Activated CD4-positive, alpha-beta T cell treated with anti-CD3 and anti-CD28 coated beads, Interleukin-2, amount 50 U/mL, for 4 hours (primary cell): ENCODE results near the gene RNF149.
"Not testable (repeated sequence)": the region's sequence is repeated elsewhere in the genome, so short reads cannot be mapped to it uniquely, and the experiment has no call there.

ENCODE experiments used
- DNase-seq, 2 experiments: peaks; one replicate each; pipeline ENCODE4 v3.0.0-alpha.2; 2020

RNF149 gene

GRCh38 chr2:101330253-101330933 lies 21.9 kb upstream of the RNF149 start:
- peak; percentile 31 to 37 for DNase-seq

- DNase-seq: no peak
Measured at GRCh38 chr2:101329026-101329425, 20.5 kb upstream of the RNF149 start.

GRCh38 chr2:101328474-101329007 lies 20.0 kb upstream of the RNF149 start:
- no peak for DNase-seq

GRCh38 chr2:101327863-101328394 lies 19.4 kb upstream of the RNF149 start:
- DNase-seq: no peak

- no peak for DNase-seq
Measured at GRCh38 chr2:101325425-101325824, 16.9 kb upstream of the RNF149 start.

GRCh38 chr2:101316568-101316967 lies 8.1 kb upstream of the RNF149 start:
- not testable (repeated sequence) for DNase-seq

GRCh38 chr2:101311696-101312017 lies 3.2 kb upstream of the RNF149 start:
- DNase-seq: no peak

GRCh38 chr2:101310834-101311695 lies 2.6 kb upstream of the RNF149 start:
- DNase-seq: no peak

GRCh38 chr2:101310090-101310833 lies 1.8 kb upstream of the RNF149 start:
- no peak for DNase-seq

- peak in 1 of 2 experiments; percentile 35 for DNase-seq
Measured at GRCh38 chr2:101307950-101308431, 510 bp downstream of the RNF149 start.

- no peak for DNase-seq
Measured at GRCh38 chr2:101307503-101307902, 998 bp downstream of the RNF149 start.

GRCh38 chr2:101306410-101306809 lies 2.1 kb downstream of the RNF149 start:
- DNase-seq: no peak

- no peak for DNase-seq
Measured at GRCh38 chr2:101305492-101306078, 2.9 kb downstream of the RNF149 start.

- DNase-seq: no peak
Measured at GRCh38 chr2:101305035-101305434, 3.5 kb downstream of the RNF149 start.

GRCh38 chr2:101303688-101304087 lies 4.8 kb downstream of the RNF149 start:
- DNase-seq: no peak

- DNase-seq: no peak
Measured at GRCh38 chr2:101302016-101302415, 6.5 kb downstream of the RNF149 start.

GRCh38 chr2:101300836-101301235 lies 7.7 kb downstream of the RNF149 start:
- DNase-seq: no peak

GRCh38 chr2:101300164-101300563 lies 8.3 kb downstream of the RNF149 start:
- peak in 1 of 2 experiments; percentile 8 for DNase-seq

- DNase-seq: no peak
Measured at GRCh38 chr2:101299604-101300003, 8.9 kb downstream of the RNF149 start.

- no peak for DNase-seq
Measured at GRCh38 chr2:101297383-101297782, 11.1 kb downstream of the RNF149 start.

- DNase-seq: no peak
Measured at GRCh38 chr2:101296371-101296770, 12.1 kb downstream of the RNF149 start.

- no peak for DNase-seq
Measured at GRCh38 chr2:101295895-101296294, 12.6 kb downstream of the RNF149 start.

- no peak for DNase-seq
Measured at GRCh38 chr2:101294861-101295260, 13.6 kb downstream of the RNF149 start.
